Measurements from ENCODE around the gene RHOT2. TPM values are rescaled to one million over a fixed set of nuclear protein-coding genes. Genes with fewer than 3 reads are reported as not detected.

RHOT2 gene
- total and polyA plus RNA-seq, 2 of the 8 experiments (the other 6 are each of a cell fraction or from before 2014, with no cell fraction given), result 149 to 194 TPM

DNA sequence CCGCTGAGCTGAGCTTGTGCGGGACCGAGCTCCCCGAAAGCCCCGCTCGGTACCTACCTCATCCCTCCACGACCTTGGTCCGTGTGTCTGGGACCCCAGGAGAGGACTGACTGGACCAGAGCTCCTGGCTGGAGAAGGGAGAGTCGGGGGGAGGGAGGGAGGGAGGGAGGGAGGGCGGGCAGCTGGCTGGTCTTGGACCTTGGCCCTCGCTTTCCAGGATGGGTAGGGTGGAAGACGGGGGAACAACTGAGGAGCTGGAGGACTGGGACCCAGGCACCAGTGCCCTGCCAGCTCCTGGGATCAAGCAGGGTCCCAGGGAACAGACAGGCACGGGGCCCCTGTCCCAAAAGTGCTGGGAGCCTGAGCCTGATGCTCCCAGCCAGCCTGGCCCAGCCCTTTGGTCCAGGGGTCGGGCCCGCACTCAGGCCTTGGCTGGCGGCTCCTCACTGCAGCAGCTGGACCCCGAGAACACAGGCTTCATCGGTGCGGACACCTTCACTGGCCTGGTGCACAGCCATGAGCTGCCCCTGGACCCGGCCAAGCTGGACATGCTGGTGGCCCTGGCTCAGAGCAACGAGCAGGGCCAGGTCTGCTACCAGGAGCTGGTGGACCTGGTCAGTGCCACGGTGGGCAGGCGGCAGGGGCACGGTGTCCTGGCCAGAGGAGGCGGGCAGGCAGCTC lies 8.1 kb downstream of the RHOT2 start (continued):
- TF ChIP-seq RAD21 (IDR thresholded peaks at IDR 0.05 in 1 of 2, conservative IDR thresholded peaks at IDR 0.05 in 1 of 2; ENCODE audit: low read depth in 2 of 2, low read length in 2 of 2) (no peak), BRCA1 (IDR thresholded peaks at IDR 0.05; ENCODE audit: low read depth, low read length) (no peak), CHD7 (IDR thresholded peaks at IDR 0.05; ENCODE audit: insufficient replicate concordance, low read length) (no peak), TCF12 (IDR thresholded peaks at IDR 0.05; ENCODE audit: low read depth, low read length) (no peak), TAF1 (IDR thresholded peaks at IDR 0.05; ENCODE audit: low read depth, low read length) (no peak), SIRT6 (IDR thresholded peaks at IDR 0.05; ENCODE audit: low read length) (no peak), RFX5 (IDR thresholded peaks at IDR 0.05; ENCODE audit: borderline replicate concordance, low read depth, low read length) (no peak), TEAD4 (IDR thresholded peaks at IDR 0.05; ENCODE audit: low read depth, low read length) (no peak)
- TF ChIP-seq, protein P1, sequence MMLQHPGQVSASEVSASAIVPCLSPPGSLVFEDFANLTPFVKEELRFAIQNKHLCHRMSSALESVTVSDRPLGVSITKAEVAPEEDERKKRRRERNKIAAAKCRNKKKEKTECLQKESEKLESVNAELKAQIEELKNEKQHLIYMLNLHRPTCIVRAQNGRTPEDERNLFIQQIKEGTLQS (IDR thresholded peaks at IDR 0.05; ENCODE audit: insufficient read depth, low read depth, low read length), result no peak

Measured in H1 (cell line).